Activated effector memory CD4-positive, alpha-beta T cell treated with Interleukin-2 at 50 U/mL for 16 hours (primary cell): ENCODE results near the gene STUB1.

Experiments
- DNase-seq: peaks from one replicate; pipeline ENCODE4 v3.0.0-alpha.2; 2020

Gene STUB1

DNA sequence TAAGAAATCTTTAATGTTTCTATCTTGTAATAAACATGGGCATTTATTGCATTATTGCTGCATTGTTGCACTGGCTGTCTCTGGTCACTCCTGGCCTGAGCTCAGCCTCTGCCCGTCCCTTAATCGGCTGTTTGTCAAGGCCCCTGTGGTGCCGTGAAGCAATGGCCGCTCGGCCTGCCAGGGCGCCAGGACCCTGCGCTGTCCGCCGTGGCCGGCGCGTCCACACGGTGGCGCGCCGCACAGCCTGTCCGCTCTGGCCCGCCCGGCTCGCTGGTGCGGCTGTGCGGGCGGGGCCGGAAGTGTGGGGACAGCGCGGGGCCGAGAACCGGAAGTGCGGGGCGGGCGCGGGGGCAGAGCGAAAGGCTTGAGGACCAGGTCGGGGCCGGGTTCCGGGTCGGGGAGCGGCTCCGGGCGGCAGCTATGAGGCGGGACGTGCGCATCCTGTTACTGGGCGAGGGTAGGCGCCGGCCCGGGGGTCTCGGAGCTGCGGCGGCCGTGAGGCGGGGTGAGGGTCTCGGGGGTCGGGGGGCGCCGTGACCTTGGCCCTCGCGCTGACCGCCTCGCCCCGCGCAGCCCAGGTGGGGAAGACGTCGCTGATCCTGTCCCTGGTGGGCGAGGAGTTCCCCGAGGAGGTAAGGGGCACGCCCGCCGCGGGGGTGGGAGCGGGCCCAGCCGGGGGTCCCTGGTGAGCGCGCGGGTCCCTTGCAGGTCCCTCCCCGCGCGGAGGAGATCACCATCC lies 12.3 kb upstream of the STUB1 start, which contains the start of gene RHOT2:
Gene RHOT2 (plus strand): TSS at position 353 of the 739 bp plus-strand sequence. CDS start 68 bp downstream, at position 421.
- DNase-seq = peak; percentile 91

- no peak for DNase-seq
Observed at GRCh38 chr16:668519-669171, 11.6 kb upstream of the STUB1 start.

DNA sequence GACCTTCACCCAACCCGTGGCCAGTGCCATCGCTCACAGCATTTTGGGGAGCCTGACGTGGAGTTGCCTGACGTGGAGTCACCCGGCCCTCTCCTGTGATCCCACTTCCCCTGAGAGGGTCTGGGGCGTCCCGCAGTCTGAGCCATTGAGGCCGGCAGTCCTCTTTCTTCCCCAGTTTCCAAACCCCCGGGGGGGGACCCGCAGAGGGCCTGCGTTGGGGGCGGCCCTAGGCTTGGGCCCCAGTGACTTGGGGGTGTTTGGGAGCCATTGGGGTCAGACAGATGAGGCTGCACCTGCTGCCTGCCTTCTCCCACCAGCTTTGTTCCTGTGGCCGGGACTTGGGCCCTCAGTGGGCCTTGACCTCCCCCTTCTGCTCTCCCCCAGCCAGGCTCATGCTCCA lies 10.5 kb upstream of the STUB1 start:
- DNase-seq = no peak

- no peak for DNase-seq
Observed at GRCh38 chr16:670485-671352, 9.5 kb upstream of the STUB1 start.

DNA sequence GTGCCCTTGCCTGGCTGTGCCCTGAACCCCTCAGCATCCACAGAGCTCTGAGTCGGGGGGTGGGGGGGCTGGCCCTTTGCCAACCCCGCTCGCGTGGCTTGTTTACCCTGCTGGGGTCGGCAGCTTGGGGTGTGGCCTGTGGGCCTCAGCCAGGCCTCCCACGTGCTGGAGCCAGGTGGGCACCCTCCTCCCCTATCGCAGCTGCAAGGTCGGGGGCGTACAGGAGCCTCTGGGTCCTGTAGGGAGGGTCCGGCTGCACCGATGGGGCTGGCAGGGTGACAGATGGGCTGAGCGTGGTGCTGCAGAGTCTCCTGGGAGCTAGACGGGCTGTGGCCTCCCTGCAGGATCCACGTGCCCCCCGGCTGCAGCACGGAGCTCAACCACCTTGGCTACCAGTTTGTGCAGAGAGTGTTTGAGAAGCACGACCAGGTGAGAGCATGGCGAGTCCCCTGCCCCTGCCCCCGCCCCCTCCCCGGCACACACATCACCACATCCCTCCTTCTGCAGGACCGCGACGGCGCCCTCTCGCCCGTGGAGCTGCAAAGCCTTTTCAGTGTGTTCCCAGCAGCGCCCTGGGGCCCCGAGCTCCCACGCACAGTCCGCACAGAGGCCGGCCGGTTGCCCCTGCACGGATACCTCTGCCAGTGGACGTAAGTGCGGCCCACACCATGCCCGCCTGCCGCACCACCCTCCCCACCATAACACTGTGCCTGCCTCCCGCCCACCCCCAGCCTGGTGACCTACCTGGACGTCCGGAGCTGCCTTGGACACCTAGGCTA lies 8.7 kb upstream of the STUB1 start:
- no peak for DNase-seq

- no peak for DNase-seq
Observed at GRCh38 chr16:672371-672770, 7.8 kb upstream of the STUB1 start.

- no peak for DNase-seq
Observed at GRCh38 chr16:672851-673250, 7.4 kb upstream of the STUB1 start.

- no peak for DNase-seq
Observed at GRCh38 chr16:673399-673991, 6.7 kb upstream of the STUB1 start.

DNA sequence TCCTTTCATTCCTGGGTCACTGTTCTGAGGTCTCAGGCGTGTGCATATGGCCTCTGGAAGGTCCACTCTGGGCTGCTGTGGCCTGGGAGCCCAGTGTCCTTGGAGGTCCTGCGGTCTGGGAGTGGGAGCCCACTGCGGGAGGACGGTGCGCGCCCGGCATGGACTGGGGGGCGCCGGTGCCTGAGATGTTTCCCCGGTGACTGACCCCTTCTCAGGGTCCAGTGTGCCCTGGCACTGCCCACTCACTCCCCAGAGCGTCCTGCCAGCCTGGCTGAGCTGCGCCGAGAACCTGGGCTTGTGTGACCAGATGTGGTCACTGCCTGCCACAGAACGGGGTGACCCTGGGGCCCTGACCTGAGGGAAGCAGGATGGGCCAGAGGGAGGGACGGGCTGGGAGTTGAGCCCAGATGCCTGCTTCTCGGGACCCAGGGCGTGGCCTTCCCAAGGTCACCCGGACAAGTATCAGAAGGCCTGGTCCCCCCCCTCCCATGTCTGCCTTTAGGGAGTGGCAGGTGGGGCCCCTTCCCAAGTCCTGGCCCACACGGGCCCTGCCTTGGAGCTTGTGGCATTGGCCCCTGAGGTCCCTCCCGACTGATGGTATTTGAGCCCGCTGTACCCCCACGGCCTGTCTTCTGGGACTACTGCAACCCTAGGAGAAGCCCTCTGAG lies 5.9 kb upstream of the STUB1 start:
- no peak for DNase-seq

GRCh38 chr16:674968-675883 lies 5.0 kb upstream of the STUB1 start, which contains the start of gene RHBDL1:
RHBDL1 (plus strand) TSS chr16:675671; CDS start chr16:675791, 120 bp downstream.
- no peak for DNase-seq

DNA sequence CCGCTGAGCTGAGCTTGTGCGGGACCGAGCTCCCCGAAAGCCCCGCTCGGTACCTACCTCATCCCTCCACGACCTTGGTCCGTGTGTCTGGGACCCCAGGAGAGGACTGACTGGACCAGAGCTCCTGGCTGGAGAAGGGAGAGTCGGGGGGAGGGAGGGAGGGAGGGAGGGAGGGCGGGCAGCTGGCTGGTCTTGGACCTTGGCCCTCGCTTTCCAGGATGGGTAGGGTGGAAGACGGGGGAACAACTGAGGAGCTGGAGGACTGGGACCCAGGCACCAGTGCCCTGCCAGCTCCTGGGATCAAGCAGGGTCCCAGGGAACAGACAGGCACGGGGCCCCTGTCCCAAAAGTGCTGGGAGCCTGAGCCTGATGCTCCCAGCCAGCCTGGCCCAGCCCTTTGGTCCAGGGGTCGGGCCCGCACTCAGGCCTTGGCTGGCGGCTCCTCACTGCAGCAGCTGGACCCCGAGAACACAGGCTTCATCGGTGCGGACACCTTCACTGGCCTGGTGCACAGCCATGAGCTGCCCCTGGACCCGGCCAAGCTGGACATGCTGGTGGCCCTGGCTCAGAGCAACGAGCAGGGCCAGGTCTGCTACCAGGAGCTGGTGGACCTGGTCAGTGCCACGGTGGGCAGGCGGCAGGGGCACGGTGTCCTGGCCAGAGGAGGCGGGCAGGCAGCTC lies 4.2 kb upstream of the STUB1 start:
- DNase-seq = no peak

GRCh38 chr16:676565-676902 lies 3.7 kb upstream of the STUB1 start:
- DNase-seq = no peak

DNA sequence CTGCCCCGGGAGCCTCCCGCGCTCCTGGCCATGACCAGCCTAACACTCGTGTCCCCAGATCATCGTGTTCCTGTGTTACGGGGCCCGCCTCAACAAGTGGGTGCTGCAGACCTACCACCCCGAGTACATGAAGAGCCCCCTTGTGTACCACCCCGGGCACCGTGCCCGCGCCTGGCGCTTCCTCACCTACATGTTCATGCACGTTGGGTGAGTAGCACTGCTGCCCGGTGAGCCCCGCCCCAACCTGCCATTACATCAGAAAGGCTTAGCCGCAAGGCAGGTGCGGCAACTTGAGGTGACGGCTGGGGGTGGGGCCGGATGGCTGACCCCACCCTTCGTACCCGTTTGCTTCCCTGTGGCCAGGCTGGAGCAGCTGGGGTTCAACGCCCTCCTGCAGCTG lies 3.3 kb upstream of the STUB1 start:
- peak; percentile 41 for DNase-seq

DNA sequence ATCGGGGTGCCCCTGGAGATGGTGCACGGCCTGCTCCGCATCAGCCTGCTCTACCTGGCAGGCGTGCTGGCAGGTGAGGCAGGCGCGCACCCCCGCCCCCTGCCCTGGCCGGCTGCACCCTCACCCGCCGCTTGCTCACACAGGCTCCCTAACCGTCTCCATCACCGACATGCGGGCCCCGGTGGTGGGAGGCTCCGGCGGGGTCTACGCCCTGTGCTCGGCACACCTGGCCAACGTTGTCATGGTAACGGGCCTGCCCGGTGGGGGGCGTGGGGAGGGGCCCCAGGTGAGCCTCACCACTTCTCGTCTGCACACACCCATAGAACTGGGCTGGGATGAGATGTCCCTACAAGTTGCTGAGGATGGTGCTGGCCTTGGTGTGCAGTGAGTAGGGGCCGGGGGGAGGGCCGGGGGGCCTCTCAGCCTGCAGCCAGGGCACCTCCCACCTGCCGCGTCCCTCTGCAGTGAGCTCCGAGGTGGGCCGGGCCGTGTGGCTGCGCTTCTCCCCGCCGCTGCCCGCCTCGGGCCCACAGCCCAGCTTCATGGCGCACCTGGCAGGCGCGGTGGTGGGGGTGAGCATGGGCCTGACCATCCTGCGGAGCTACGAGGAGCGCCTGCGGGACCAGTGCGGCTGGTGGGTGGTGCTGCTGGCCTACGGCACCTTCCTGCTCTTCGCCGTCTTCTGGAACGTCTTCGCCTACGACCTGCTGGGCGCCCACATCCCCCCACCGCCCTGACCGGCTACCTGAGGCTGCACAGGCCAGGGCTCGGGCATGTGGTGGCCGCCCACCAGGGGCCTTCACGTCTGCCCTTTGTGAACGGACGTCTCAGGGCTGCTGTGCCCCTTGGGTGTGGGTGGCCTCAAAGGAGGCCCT lies 2.7 kb upstream of the STUB1 start:
- DNase-seq = no peak

- no peak for DNase-seq
Observed at GRCh38 chr16:678209-678857, 1.9 kb upstream of the STUB1 start.

DNA sequence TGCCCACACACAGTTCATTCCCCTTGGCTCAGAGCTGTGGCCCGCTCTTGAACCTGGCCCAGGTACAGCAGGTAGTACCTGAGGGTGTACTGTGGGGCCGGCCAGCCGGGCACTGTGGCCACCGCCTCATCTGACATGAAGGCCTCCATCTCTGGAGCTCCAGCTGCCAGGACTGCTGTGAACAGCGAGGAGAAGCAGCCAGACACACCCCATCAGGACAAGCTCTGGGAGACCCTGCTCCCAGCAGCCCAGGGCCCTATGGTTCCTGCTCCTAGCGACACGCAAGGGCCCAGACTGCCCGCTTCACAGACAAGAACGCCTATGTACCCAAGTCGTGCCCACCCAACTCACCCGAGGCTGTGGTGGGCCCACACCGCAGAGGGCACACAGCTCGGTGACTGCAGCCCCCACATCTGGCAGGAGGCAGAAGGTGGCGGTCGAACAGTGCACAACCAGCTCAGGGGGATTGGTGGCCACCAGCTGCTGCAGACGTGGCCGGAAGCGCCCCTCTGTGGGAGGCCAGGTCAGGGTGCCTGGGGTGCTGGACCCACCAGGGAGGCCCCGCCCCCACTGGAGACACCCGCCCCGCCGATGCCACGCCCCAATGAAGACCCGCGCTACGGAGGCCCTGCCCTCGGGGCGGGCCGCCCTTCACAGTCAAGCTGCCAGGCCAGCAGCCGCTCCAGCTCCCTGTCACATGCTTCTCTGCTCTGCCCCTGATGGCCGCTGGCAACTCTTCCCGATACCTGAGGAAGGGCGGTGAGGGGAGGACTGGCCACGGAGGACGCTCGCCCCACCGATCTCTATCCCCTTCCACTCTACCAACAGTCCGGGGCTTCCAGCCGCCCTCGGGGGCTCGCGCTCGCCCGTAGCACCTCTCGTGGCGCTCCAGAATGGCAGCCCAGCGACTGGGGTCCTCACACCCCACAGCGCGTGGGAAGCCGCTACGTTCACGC lies 1.1 kb upstream of the STUB1 start:
- DNase-seq = no peak

DNA sequence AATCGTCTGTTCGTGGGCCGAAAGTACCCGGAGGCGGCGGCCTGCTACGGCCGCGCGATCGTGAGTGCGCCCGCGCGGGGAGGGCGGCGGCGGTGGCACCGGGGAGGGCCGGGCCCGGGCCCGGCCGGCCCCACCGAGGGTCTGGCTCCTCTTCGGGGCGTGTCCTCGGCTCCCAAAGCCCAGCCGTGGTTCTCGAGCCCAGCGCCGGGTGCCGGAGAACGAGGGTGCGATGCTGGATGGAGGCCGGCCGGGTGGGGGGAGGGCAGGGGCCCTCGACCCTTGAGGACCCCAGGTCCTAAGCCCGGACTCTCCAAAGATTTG lies 375 bp downstream of the STUB1 start:
- no peak for DNase-seq
